Endothelial cell of umbilical vein (primary cell): ENCODE data around the gene PLA2G2D. TPM values are rescaled to one million over a fixed set of nuclear protein-coding genes. Genes with fewer than 3 reads are reported as not detected.

Source experiments
- BruUV-seq: library from RNA; stranded (reverse); fragments of 400-500 nt; replicated peaks from 2 replicates; lab custom pipeline; 2021; lab: Mats Ljungman, UMichigan
- CTCF ChIA-PET: fragments of 300-600, 350-600 bp; sonication (Branson Sonifier 250); formaldehyde crosslinking; loops from one replicate; lab custom pipeline; 2021; ENCODE audit warnings: antibody characterized with exemption, inconsistent platforms; lab: Charles Lee
- POLR2A ChIA-PET: fragments of 300-600, 350-600 bp; sonication (Branson Sonifier 250); formaldehyde crosslinking; loops from one replicate; lab custom pipeline; 2021; ENCODE audit warnings: antibody characterized with exemption, inconsistent platforms; lab: Charles Lee
- DNase-seq: peaks from one replicate; pipeline ENCODE4 v3.0.0-alpha.2; 2011; ENCODE audit warnings: low read depth, low spot score
- FAIRE-seq: peaks from 2 replicates; lab custom pipeline; 2011; peaks lifted over from hg19 to GRCh38; lab: Jason Lieb, UNC
- H2AFZ ChIP-seq: 2 replicates; pipeline ENCODE4 v1.6.0; 2012; ENCODE audit warnings: low read depth, low read length, control low read depth, inconsistent platforms
- H3K27ac ChIP-seq: 2 replicates; pipeline ENCODE4 v1.5.1; 2011; ENCODE audit warnings: low read depth, mild to moderate bottlenecking, control low read depth, low read length, moderate library complexity; ENCODE audit not compliant: insufficient read depth
- H3K27me3 ChIP-seq, 2 experiments: 2 replicates each; pipeline versions ENCODE4 v1.6.0 to v1.6.1; 2011; ENCODE audit warnings: low read length in 2 of 2, mixed read lengths in 1 of 2; ENCODE audit not compliant: control insufficient read depth in 2 of 2, insufficient read depth in 2 of 2
- H3K36me3 ChIP-seq, 2 experiments: 2 replicates in 1 of 2; 3 replicates in 1 of 2; pipeline ENCODE4 v1.5.1; 2011; ENCODE audit warnings: low read length in 2 of 2, mild to moderate bottlenecking in 1 of 2, moderate library complexity in 1 of 2; ENCODE audit not compliant: control insufficient read depth in 2 of 2, insufficient read depth in 2 of 2; ENCODE audit errors: extremely low read depth in 1 of 2
- H3K4me1 ChIP-seq: 3 replicates; pipeline ENCODE4 v1.5.1; 2011; ENCODE audit warnings: mild to moderate bottlenecking, low read length; ENCODE audit not compliant: control insufficient read depth, insufficient read depth; ENCODE audit errors: extremely low read depth
- H3K4me2 ChIP-seq: 2 replicates; pipeline ENCODE4 v1.6.1; 2011; ENCODE audit warnings: low read length, control low read depth, mixed read lengths; ENCODE audit not compliant: insufficient read depth
- H3K4me3 ChIP-seq, 3 experiments: fragments of 200-600 bp in 1 of 3; sonication (generic), shearing (Covaris generic) in 1 of 3; replicated peaks in 1 of 3; 2 replicates each; pipeline ENCODE4 v1.5.1; 2011 to 2016; ENCODE audit warnings: control low read depth in 3 of 3, low read length in 3 of 3, mild to moderate bottlenecking in 2 of 3, inconsistent platforms in 1 of 3, low read depth in 1 of 3, moderate library complexity in 1 of 3; ENCODE audit not compliant: insufficient read depth in 1 of 3
- H3K79me2 ChIP-seq: 2 replicates; pipeline ENCODE4 v1.6.0; 2012; ENCODE audit warnings: low read length, inconsistent platforms; ENCODE audit not compliant: control insufficient read depth, insufficient read depth
- H3K9ac ChIP-seq: replicated peaks from 2 replicates; pipeline ENCODE3; 2011; ENCODE audit warnings: low read length, control low read depth; ENCODE audit not compliant: insufficient read depth; ENCODE audit errors: extremely low read depth
- H3K9me1 ChIP-seq: replicated peaks from 3 replicates; pipeline ENCODE4 v1.6.0; 2011; ENCODE audit warnings: mild to moderate bottlenecking, low read length; ENCODE audit not compliant: control insufficient read depth, insufficient read depth; ENCODE audit errors: extremely low read depth
- H3K9me3 ChIP-seq: replicated peaks from 2 replicates; pipeline ENCODE4 v1.5.1; 2012; ENCODE audit warnings: low read length, inconsistent platforms; ENCODE audit not compliant: control insufficient read depth, insufficient read depth
- H4K20me1 ChIP-seq: replicated peaks from 2 replicates; pipeline ENCODE3; 2011; ENCODE audit warnings: mild to moderate bottlenecking, low read length; ENCODE audit not compliant: control insufficient read depth, insufficient read depth; ENCODE audit errors: extremely low read depth
- CTCF ChIP-seq, 2 donors: IDR thresholded peaks; 1 replicate in 1 of 2; 2 replicates in 1 of 2; pipeline ENCODE4 v1.5.1; 2011; ENCODE audit warnings: low read length in 2 of 2, mild to moderate bottlenecking in 2 of 2, moderate library complexity in 2 of 2, control low read depth in 1 of 2, inconsistent platforms in 1 of 2, low read depth in 1 of 2; ENCODE audit not compliant: insufficient read depth in 1 of 2; ENCODE audit errors: extremely low read depth in 1 of 2
- EZH2 ChIP-seq: IDR thresholded peaks from 2 replicates; pipeline ENCODE4 v1.6.1; 2012; ENCODE audit warnings: borderline replicate concordance, low read depth, mild to moderate bottlenecking, moderate library complexity, low read length, inconsistent platforms; ENCODE audit not compliant: severe bottlenecking
- FOS ChIP-seq: IDR thresholded peaks from 2 replicates; pipeline ENCODE4 v1.6.1; 2011; ENCODE audit warnings: mild to moderate bottlenecking, low read length, moderate library complexity, borderline replicate concordance; ENCODE audit not compliant: insufficient read depth
- GATA2 ChIP-seq: IDR thresholded peaks from 2 replicates; pipeline ENCODE4 v1.7.0; 2011; ENCODE audit warnings: low read depth, mild to moderate bottlenecking, moderate library complexity, mixed read lengths, low read length; ENCODE audit not compliant: insufficient read length, insufficient read depth
- JUN ChIP-seq: IDR thresholded peaks from 2 replicates; pipeline ENCODE4 v1.6.1; 2011; ENCODE audit warnings: borderline replicate concordance, low read depth; ENCODE audit not compliant: insufficient read length, insufficient read depth
- MYC ChIP-seq: IDR thresholded peaks from one replicate; pipeline ENCODE4 v1.6.1; 2011; ENCODE audit warnings: mild to moderate bottlenecking, low read depth, low read length
- POLR2A ChIP-seq: IDR thresholded peaks from 2 replicates; pipeline ENCODE4 v1.6.1; 2012; ENCODE audit warnings: low read depth, mild to moderate bottlenecking, control low read depth, low read length
- POLR2AphosphoS5 ChIP-seq: IDR thresholded peaks from 2 replicates; pipeline ENCODE4 v1.6.1; 2012; ENCODE audit warnings: low read depth, mild to moderate bottlenecking, control low read depth, low read length, moderate library complexity; ENCODE audit not compliant: insufficient read depth
- dilution Hi-C: fragments of 300-500 bp; cut with MboI; formaldehyde crosslinking; loops from one replicate; pipeline ENCODE4 v1.15.0; 2019; ENCODE audit warnings: low sequenced_read_pairs; ENCODE audit not compliant: extremely low pct_ligation_motif_present
- intact Hi-C: fragments of 100-400 bp; cut with micrococcal nuclease; formaldehyde crosslinking; loops from one replicate; pipeline ENCODE4 v1.10.0; 2022
- polyA plus RNA-seq, 4 experiments: library from polyadenylated mRNA; depleted of rRNA in 3 of 4; stranded (reverse) in 3 of 4; unstranded in 1 of 4; fragments of >200 nt; gene quantifications; 2 replicates each; pipeline versions ENCODE4 v1.2.1 to v1.2.3, GENCODE V29; 2011 to 2012; ENCODE audit warnings: missing spikeins in 1 of 4
- total RNA-seq: library from RNA; stranded (reverse); gene quantifications from 2 replicates; pipeline ENCODE4 v1.2.3, GENCODE V29; 2021

Gene PLA2G2D
- total and polyA plus RNA-seq, 2 donors (not counting 3 experiments of a cell fraction or from before 2014, with no cell fraction given) = not detected

GRCh38 chr1:20093940-20094391 lies 25.4 kb downstream of the PLA2G2D start:
- peaks cover 2 to 8% of the 10 kb centered on the region in 2 experiments for H3K27me3 ChIP-seq
- dilution Hi-C loops = no loop called here
- H3K4me1 ChIP-seq = no peaks in the 10 kb centered on the region
- FAIRE-seq = no peak
- ChIA-PET CTCF (interaction anchor here (1.5 kb wide), 1 partner anchor 119 kb away, joined by 5 read pairs; no protein-coding TSS in a partner anchor), POLR2A (no interaction called here)
- no TSS peak for BruUV-seq
- TF ChIP-seq POLR2AphosphoS5 (no peak), JUN (no peak), FOS (no peak), POLR2A (no peak), GATA2 (no peak), EZH2 (no peak), MYC (no peak), CTCF (IDR thresholded peaks at IDR 0.05; ENCODE audit: extremely low read depth in 1 of 2, insufficient read depth in 1 of 2, low read depth in 1 of 2, low read length in 2 of 2) (no peak)
- H3K4me3 ChIP-seq = no peak overlapping the region
- no peaks in the 10 kb centered on the region for H3K36me3 ChIP-seq
- H3K9ac ChIP-seq = no peak overlapping the region
- no peak overlapping the region for H3K27ac ChIP-seq
- no peak overlapping the region for H2AFZ ChIP-seq
- no peaks in the 10 kb centered on the region for H4K20me1 ChIP-seq
- intact Hi-C loops = no loop called here
- no peaks in the 10 kb centered on the region for H3K79me2 ChIP-seq
- no peaks in the 10 kb centered on the region for H3K9me1 ChIP-seq
- no peak for DNase-seq
- H3K4me2 ChIP-seq = no peak overlapping the region
- H3K9me3 ChIP-seq = no peaks in the 10 kb centered on the region
